DOHH2 (cell line): ENCODE measurements around the gene QRFPR.
A peak's percentile ranks its signal among the peaks of the same experiment; 100 is the strongest.

Experiments
- H3F3A ChIP-seq: fragments of 200-600 bp; sonication (generic), shearing (Covaris generic); 2 replicates; pipeline ENCODE4 v1.6.0; 2016; ENCODE audit warnings: antibody characterized with exemption, mild to moderate bottlenecking; ENCODE audit not compliant: control insufficient read depth, insufficient read depth
- H3K27ac ChIP-seq: fragments of 200-600 bp; sonication (generic); 2 replicates; pipeline ENCODE4 v1.5.1; 2014; ENCODE audit warnings: low read depth, mild to moderate bottlenecking, low read length, moderate library complexity
- H3K27me3 ChIP-seq: fragments of 200-600 bp; sonication (generic); 2 replicates; pipeline ENCODE4 v1.6.1; 2014; ENCODE audit warnings: mild to moderate bottlenecking, low read length, mixed read lengths; ENCODE audit not compliant: control insufficient read depth
- H3K36me3 ChIP-seq: fragments of 200-600 bp; sonication (generic); 2 replicates; pipeline ENCODE4 v1.6.1; 2014; ENCODE audit warnings: mild to moderate bottlenecking, low read length, moderate library complexity, mixed read lengths; ENCODE audit not compliant: control insufficient read depth
- H3K4me1 ChIP-seq: fragments of 200-600 bp; sonication (generic); 2 replicates; pipeline ENCODE4 v1.6.1; 2014; ENCODE audit warnings: mild to moderate bottlenecking, low read length, mixed read lengths; ENCODE audit not compliant: control insufficient read depth
- H3K4me2 ChIP-seq: fragments of 200-600 bp; sonication (generic); 2 replicates; pipeline ENCODE4 v1.6.0; 2014; ENCODE audit warnings: mild to moderate bottlenecking, low read length, moderate library complexity
- H3K4me3 ChIP-seq: fragments of 200-600 bp; sonication (generic); 2 replicates; pipeline ENCODE4 v1.5.1; 2014; ENCODE audit warnings: mild to moderate bottlenecking, low read length, mixed read lengths
- H3K79me2 ChIP-seq: fragments of 200-600 bp; sonication (generic); 2 replicates; pipeline ENCODE4 v1.6.1; 2014; ENCODE audit warnings: mild to moderate bottlenecking, low read length, mixed read lengths; ENCODE audit not compliant: control insufficient read depth
- H3K9me2 ChIP-seq: fragments of 200-600 bp; sonication (generic); replicated peaks from 2 replicates; pipeline ENCODE4 v1.6.1; 2014; ENCODE audit warnings: mild to moderate bottlenecking, low read length, mixed read lengths; ENCODE audit not compliant: control insufficient read depth
- H3K9me3 ChIP-seq: fragments of 200-600 bp; sonication (generic); 2 replicates; pipeline ENCODE4 v1.6.1; 2014; ENCODE audit warnings: antibody characterized with exemption, low read length, mixed read lengths; ENCODE audit not compliant: control insufficient read depth, insufficient read depth
- H4K20me1 ChIP-seq: fragments of 200-600 bp; sonication (generic); 2 replicates; pipeline ENCODE4 v1.6.0; 2014; ENCODE audit warnings: low read depth, mild to moderate bottlenecking, antibody characterized with exemption, low read length, moderate library complexity; ENCODE audit not compliant: control insufficient read depth, insufficient read depth
- EZH2phosphoT487 ChIP-seq: fragments of 200-600 bp; sonication (generic); IDR thresholded peaks from 2 replicates; pipeline ENCODE4 v1.6.1; 2017; ENCODE audit warnings: borderline replicate concordance, mild to moderate bottlenecking, antibody characterized with exemption, low read length, moderate library complexity, mixed read lengths
- TF ChIP-seq, protein P1 (sequence below): fragments of 200-600 bp; sonication (generic); IDR thresholded peaks from one replicate; pipeline ENCODE4 v1.5.1; 2014; ENCODE audit warnings: antibody characterized with exemption, mild to moderate bottlenecking, low read depth, low read length; ENCODE audit not compliant: poor library complexity, severe bottlenecking

Gene QRFPR

DNA sequence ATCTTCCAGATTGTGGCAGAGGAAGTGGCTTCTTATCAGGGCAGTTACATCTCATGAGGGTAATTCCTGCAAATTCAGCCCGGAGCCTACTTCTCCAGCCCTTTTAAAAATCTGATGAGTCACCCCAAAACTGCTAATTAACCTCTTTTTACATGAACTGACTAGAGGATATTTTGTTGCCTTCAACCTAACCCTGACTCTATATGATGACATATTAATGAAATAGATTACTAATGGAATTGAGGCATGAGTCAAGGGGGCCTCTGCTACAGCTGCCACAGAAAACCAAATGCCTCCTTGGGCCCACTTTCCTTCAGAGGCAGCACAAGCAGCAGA lies 72.5 kb downstream of the QRFPR start:
- H3K79me2 ChIP-seq = no peaks in the 10 kb centered on the region
- no peaks in the 10 kb centered on the region for H3K36me3 ChIP-seq
- no peak overlapping the region for H3K4me3 ChIP-seq
- H3K27me3 ChIP-seq = no peaks in the 10 kb centered on the region
- no peaks in the 10 kb centered on the region for H3K9me3 ChIP-seq
- H3K9me2 ChIP-seq = no peaks in the 10 kb centered on the region
- TF ChIP-seq EZH2phosphoT487 = no peak
- TF ChIP-seq, protein P1, sequence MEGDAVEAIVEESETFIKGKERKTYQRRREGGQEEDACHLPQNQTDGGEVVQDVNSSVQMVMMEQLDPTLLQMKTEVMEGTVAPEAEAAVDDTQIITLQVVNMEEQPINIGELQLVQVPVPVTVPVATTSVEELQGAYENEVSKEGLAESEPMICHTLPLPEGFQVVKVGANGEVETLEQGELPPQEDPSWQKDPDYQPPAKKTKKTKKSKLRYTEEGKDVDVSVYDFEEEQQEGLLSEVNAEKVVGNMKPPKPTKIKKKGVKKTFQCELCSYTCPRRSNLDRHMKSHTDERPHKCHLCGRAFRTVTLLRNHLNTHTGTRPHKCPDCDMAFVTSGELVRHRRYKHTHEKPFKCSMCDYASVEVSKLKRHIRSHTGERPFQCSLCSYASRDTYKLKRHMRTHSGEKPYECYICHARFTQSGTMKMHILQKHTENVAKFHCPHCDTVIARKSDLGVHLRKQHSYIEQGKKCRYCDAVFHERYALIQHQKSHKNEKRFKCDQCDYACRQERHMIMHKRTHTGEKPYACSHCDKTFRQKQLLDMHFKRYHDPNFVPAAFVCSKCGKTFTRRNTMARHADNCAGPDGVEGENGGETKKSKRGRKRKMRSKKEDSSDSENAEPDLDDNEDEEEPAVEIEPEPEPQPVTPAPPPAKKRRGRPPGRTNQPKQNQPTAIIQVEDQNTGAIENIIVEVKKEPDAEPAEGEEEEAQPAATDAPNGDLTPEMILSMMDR = no peak
- H3K27ac ChIP-seq = no peak overlapping the region
- no peaks in the 10 kb centered on the region for H3F3A ChIP-seq
- no peaks in the 10 kb centered on the region for H3K4me1 ChIP-seq
- no peak overlapping the region for H3K4me2 ChIP-seq
- no peaks in the 10 kb centered on the region for H4K20me1 ChIP-seq

DNA sequence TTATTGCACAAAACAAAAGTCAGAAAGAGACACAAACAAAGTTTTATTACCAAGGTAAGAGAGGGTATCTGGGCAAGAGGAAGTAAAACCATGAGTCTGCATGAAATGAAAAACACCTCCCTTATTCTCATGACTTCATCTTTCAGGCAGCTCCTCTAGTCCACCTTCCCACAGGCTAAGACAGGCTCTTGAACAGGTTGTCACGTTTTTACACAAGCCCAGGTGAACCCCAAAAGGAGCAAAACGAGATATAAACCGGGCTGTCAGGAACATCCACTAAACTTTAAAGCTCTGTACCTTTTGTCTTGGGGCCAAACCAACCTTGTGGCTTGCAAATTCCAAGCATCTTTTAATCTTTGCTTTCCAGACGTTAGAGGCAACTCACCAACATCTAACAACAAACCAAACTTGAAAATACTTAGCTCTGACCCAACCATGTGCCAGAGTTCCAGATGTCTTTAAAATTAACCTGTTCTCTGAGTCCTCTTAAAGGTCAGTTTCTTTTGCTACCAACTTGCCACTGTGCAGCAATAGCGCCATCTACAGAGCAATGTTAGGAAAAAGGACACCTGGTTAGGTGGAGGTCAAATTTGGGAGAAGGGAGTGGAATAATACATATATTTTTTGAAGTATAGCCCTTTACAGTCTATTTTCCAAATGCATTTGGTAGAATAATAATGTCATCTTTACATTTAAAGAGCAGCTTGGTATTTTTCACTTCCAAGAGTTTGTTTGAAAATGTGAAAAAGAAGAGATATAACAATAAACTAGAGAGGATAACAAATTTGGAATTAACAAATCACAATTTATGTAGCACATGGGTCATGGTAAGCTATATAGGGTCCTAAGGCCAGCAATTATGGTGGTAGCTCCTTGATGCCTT lies 73.1 kb downstream of the QRFPR start:
- Histone ChIP-seq H3K9me2 (no peaks in the 10 kb centered on the region), H4K20me1 (no peaks in the 10 kb centered on the region), H3K27ac (no peak overlapping the region), H3K27me3 (no peaks in the 10 kb centered on the region), H3K79me2 (no peaks in the 10 kb centered on the region), H3K4me2 (no peak overlapping the region), H3F3A (no peaks in the 10 kb centered on the region), H3K36me3 (no peaks in the 10 kb centered on the region), H3K9me3 (no peaks in the 10 kb centered on the region), H3K4me1 (no peaks in the 10 kb centered on the region), H3K4me3 (no peak overlapping the region)
- TF ChIP-seq EZH2phosphoT487 = no peak
- TF ChIP-seq, protein P1 = peak; percentile 80

DNA sequence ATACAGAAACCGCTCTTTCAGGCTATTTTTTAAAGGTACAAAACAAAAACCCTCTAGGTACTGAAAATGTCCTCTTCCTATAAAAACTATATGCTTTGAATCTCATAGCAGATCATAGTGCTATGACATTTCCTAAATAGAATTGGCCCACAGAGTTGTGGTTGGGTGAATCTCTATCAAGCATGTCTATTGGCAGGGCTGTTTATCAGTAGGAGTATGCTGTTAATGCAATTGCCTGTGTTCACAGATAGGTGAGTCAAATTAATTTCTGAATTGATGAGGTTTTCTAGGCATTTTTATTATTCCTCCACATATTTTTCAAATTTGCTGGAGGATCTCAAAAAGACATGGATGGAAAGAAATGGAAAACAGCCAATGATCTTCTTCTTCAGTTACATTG lies 73.9 kb downstream of the QRFPR start:
- H3K4me2 ChIP-seq = no peak overlapping the region

DNA sequence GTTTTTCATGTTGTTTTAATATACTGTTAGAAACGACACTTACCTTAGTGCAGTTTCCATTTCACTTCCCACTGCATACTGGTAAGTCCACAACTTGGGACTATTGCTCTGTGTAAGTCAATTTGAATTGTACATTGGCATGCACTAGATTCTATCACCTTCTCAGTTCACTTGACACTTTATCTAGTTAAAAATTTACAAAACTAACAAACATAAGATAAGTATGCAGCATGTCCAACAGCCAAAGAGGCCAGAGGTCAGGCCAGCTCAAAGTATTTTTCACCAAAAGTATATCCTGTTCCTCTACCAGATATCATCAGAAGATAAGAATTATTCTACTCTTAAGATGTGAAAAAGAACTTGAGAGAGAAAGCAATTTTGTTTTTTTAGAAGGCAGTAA lies 75.9 kb downstream of the QRFPR start:
- H3K27ac ChIP-seq = no peak overlapping the region
- H3K27me3 ChIP-seq = no peaks in the 10 kb centered on the region
- no peaks in the 10 kb centered on the region for H3K4me1 ChIP-seq
- no peaks in the 10 kb centered on the region for H4K20me1 ChIP-seq
- H3K4me3 ChIP-seq = no peak overlapping the region
- H3K9me3 ChIP-seq = no peaks in the 10 kb centered on the region
- TF ChIP-seq EZH2phosphoT487 = no peak
- TF ChIP-seq, protein P1 = no peak
- no peak overlapping the region for H3K4me2 ChIP-seq
- H3K79me2 ChIP-seq = no peaks in the 10 kb centered on the region
- no peaks in the 10 kb centered on the region for H3F3A ChIP-seq
- no peaks in the 10 kb centered on the region for H3K9me2 ChIP-seq
- H3K36me3 ChIP-seq = no peaks in the 10 kb centered on the region

More for the DNA sequence above, 73.9 kb downstream of the QRFPR start:
- Histone ChIP-seq H4K20me1 (no peaks in the 10 kb centered on the region), H3F3A (no peaks in the 10 kb centered on the region), H3K27me3 (no peaks in the 10 kb centered on the region), H3K27ac (no peak overlapping the region), H3K4me3 (no peak overlapping the region), H3K79me2 (no peaks in the 10 kb centered on the region), H3K36me3 (no peaks in the 10 kb centered on the region), H3K9me3 (no peaks in the 10 kb centered on the region), H3K4me1 (no peaks in the 10 kb centered on the region), H3K9me2 (no peaks in the 10 kb centered on the region)
- TF ChIP-seq EZH2phosphoT487 = no peak
